BJ (cell line): ENCODE data around the gene CNPY4. TPM values are rescaled to one million over a fixed set of nuclear protein-coding genes. Genes with fewer than 3 reads are reported as not detected.

ENCODE experiments used
- CTCF ChIA-PET: fragments of 350-600 bp; formaldehyde crosslinking; extraction: SDS; loops from one replicate; lab custom pipeline; 2021; ENCODE audit warnings: antibody characterized with exemption, inconsistent platforms; lab: Yijun Ruan, JAX
- POLR2A ChIA-PET: fragments of 300-600 bp; sonication (Branson Sonifier 250); formaldehyde crosslinking; extraction: SDS; loops from one replicate; lab custom pipeline; 2021; ENCODE audit warnings: antibody characterized with exemption; lab: Charles Lee
- DNase-seq: peaks from one replicate; pipeline ENCODE4 v3.0.0-alpha.2; 2011; ENCODE audit warnings: low read depth
- H3K27me3 ChIP-seq: 2 replicates; pipeline ENCODE4 v1.6.0; 2011; ENCODE audit warnings: low read length; ENCODE audit not compliant: control insufficient read depth, insufficient read depth
- H3K36me3 ChIP-seq: 2 replicates; pipeline ENCODE4 v1.5.1; 2011; ENCODE audit warnings: low read length; ENCODE audit not compliant: control insufficient read depth, insufficient read depth
- H3K4me3 ChIP-seq: 2 replicates; pipeline ENCODE4 v1.5.1; 2011; ENCODE audit warnings: low read depth, mild to moderate bottlenecking, control low read depth, low read length
- CTCF ChIP-seq: IDR thresholded peaks from 2 replicates; pipeline ENCODE4 v1.5.1; 2011; ENCODE audit warnings: low read depth, mild to moderate bottlenecking, control low read depth, inconsistent platforms, low read length, moderate library complexity; ENCODE audit not compliant: insufficient read depth
- polyA plus RNA-seq: library from polyadenylated mRNA; depleted of rRNA; stranded (reverse); fragments of >200 nt; gene quantifications from 2 replicates; pipeline ENCODE4 v1.2.3, GENCODE V29; 2011

The CNPY4 gene
- polyA plus RNA-seq, 1 experiment = 20.9 TPM

- CTCF ChIA-PET = interaction anchor here (0.6 kb wide), 1 partner anchor 17 kb away, joined by 3 read pairs; the partner anchor contains the start of gene MBLAC1
- no peak for DNase-seq
- H3K4me3 ChIP-seq = no peak overlapping the region
- no peaks in the 10 kb centered on the region for H3K27me3 ChIP-seq
- TF ChIP-seq CTCF = 0 out of 2 replicates have a peak, but pooled peaks have one; percentile 5
- peaks cover 44% of the 10 kb centered on the region for H3K36me3 ChIP-seq
- POLR2A ChIA-PET = interaction anchor here (0.6 kb wide), 1 partner anchor 88 kb away, joined by 7 read pairs; no protein-coding TSS in a partner anchor
Measured at GRCh38 chr7:100109521-100110163, 9.8 kb upstream of the CNPY4 start.

- H3K4me3 ChIP-seq = no peak overlapping the region
- CTCF ChIA-PET = interaction anchor here (1.7 kb wide), 1 partner anchor 9 kb away, joined by 6 read pairs; the partner anchor contains the start of genes AP4M1 and MCM7
- POLR2A ChIA-PET = no interaction called here
- H3K27me3 ChIP-seq = no peaks in the 10 kb centered on the region
- TF ChIP-seq CTCF = no peak
- peaks cover 41% of the 10 kb centered on the region for H3K36me3 ChIP-seq
- DNase-seq = no peak
Measured at GRCh38 chr7:100111156-100111555, 8.3 kb upstream of the CNPY4 start.

GRCh38 chr7:100111914-100112313 lies 7.5 kb upstream of the CNPY4 start:
- DNase-seq = no peak
- ChIA-PET CTCF (interaction anchor here (0.8 to 1.7 kb wide), 2 partner anchors 10 to 44 kb away, joined by 3 to 6 read pairs; partner anchors contain the start of genes AP4M1 and MCM7), POLR2A (no interaction called here)
- TF ChIP-seq CTCF = no peak
- H3K36me3 ChIP-seq = peaks cover 37% of the 10 kb centered on the region
- no peak overlapping the region for H3K4me3 ChIP-seq
- H3K27me3 ChIP-seq = no peaks in the 10 kb centered on the region

- POLR2A ChIA-PET = no interaction called here
- H3K4me3 ChIP-seq = no peak overlapping the region
- no peak for TF ChIP-seq CTCF
- H3K27me3 ChIP-seq = no peaks in the 10 kb centered on the region
- H3K36me3 ChIP-seq = peaks cover 22% of the 10 kb centered on the region
- no peak for DNase-seq
- CTCF ChIA-PET = interaction anchor here (0.6 kb wide), 1 partner anchor 9 kb away, joined by 4 read pairs; no protein-coding TSS in a partner anchor
Measured at GRCh38 chr7:100115026-100115425, 4.4 kb upstream of the CNPY4 start.

- ChIA-PET POLR2A (no interaction called here), CTCF (no interaction called here)
- peaks cover 9% of the 10 kb centered on the region for H3K36me3 ChIP-seq
- no peaks in the 10 kb centered on the region for H3K27me3 ChIP-seq
- H3K4me3 ChIP-seq = peak overlapping the region; percentile 78
- DNase-seq = no peak
- TF ChIP-seq CTCF = no peak
Measured at GRCh38 chr7:100118388-100119071, 904 bp upstream of the CNPY4 start.
